NCI-H1092 treated with DMSO at 0.1 percent for 48 hours (cell line): ENCODE data around the gene FAM200A.
"Not testable (repeated sequence)": the region's sequence is repeated elsewhere in the genome, so short reads cannot be mapped to it uniquely, and the experiment has no call there.

ENCODE experiments used
- DNase-seq: peaks from one replicate; lab custom pipeline; 2025; lab: John Stamatoyannopoulos, UW

FAM200A gene

GRCh38 chr7:99559175-99559915 lies 7.4 kb upstream of the FAM200A start:
- DNase-seq: no peak

GRCh38 chr7:99558306-99559174 lies 6.6 kb upstream of the FAM200A start, which contains the start of gene ZNF655:
TSS of gene ZNF655 (plus strand) at chr7:99558642. CDS start at chr7:99560560, 1,918 bp downstream.
- DNase-seq: peak; percentile 95

GRCh38 chr7:99557940-99558305 lies 6.0 kb upstream of the FAM200A start:
- no peak for DNase-seq

- DNase-seq: no peak
These were observed 5.3 kb upstream of the FAM200A start for GRCh38 chr7:99557196-99557607.

GRCh38 chr7:99554939-99555338 lies 3.0 kb upstream of the FAM200A start:
- no peak for DNase-seq

GRCh38 chr7:99553039-99553438 lies 1.1 kb upstream of the FAM200A start:
- no peak for DNase-seq

GRCh38 chr7:99551334-99551733 lies 580 bp downstream of the FAM200A start:
- no peak for DNase-seq

- DNase-seq: not testable (repeated sequence)
These were observed 2.4 kb downstream of the FAM200A start for GRCh38 chr7:99549545-99549944.

- DNase-seq: not testable (repeated sequence)
These were observed 6.6 kb downstream of the FAM200A start for GRCh38 chr7:99545308-99545707.

- DNase-seq: no peak
These were observed 8.0 kb downstream of the FAM200A start for GRCh38 chr7:99543916-99544315.

GRCh38 chr7:99543081-99543671 lies 8.7 kb downstream of the FAM200A start:
- DNase-seq: no peak

GRCh38 chr7:99541212-99541611 lies 10.7 kb downstream of the FAM200A start:
- DNase-seq: no peak

GRCh38 chr7:99540542-99540941 lies 11.4 kb downstream of the FAM200A start:
- no peak for DNase-seq

- DNase-seq: no peak
These were observed 12.6 kb downstream of the FAM200A start for GRCh38 chr7:99539213-99539811.

- no peak for DNase-seq
These were observed 16.2 kb downstream of the FAM200A start for GRCh38 chr7:99535667-99536066.

- DNase-seq: no peak
These were observed 20.6 kb downstream of the FAM200A start for GRCh38 chr7:99531354-99531765.

GRCh38 chr7:99525713-99526440 lies 26.0 kb downstream of the FAM200A start:
- DNase-seq: no peak

GRCh38 chr7:99521399-99521798 lies 30.5 kb downstream of the FAM200A start:
- DNase-seq: no peak

GRCh38 chr7:99514050-99514449 lies 37.9 kb downstream of the FAM200A start:
- no peak for DNase-seq

GRCh38 chr7:99505324-99505662 lies 46.6 kb downstream of the FAM200A start:
- DNase-seq: no peak

GRCh38 chr7:99504603-99505323 lies 47.2 kb downstream of the FAM200A start, which contains the start of gene ZKSCAN5:
TSS of gene ZKSCAN5 (plus strand) at chr7:99504662. CDS start at chr7:99506045, 1,383 bp downstream.
- DNase-seq: peak; percentile 99
